SHP77 treated with DMSO at 0.1 percent for 48 hours (cell line): ENCODE results near the gene NEUROD2.
A peak's percentile ranks its signal among the peaks of the same experiment; 100 is the strongest.

Experiments
- DNase-seq: peaks from one replicate; lab custom pipeline; 2025; lab: John Stamatoyannopoulos, UW

The NEUROD2 gene

DNA sequence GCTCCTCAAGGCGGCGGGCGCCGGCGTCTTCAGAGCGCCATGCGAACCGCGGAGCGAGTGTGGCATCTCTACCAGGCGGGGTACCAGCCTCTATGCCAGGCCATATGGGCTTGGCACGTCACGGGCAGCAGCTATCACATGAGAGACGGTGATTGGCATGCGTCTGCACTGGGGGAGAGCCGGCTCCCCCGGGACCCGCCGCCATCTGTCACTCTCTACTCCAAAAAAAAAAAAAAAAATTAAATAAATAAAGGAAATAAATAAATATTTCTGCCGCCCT lies at the start of gene NEUROD2:
Gene NEUROD2 (minus strand): TSS at position 70 of the 280 bp plus-strand sequence. CDS start 1,321 bp downstream, outside the sequence.
- DNase-seq = no peak

DNA sequence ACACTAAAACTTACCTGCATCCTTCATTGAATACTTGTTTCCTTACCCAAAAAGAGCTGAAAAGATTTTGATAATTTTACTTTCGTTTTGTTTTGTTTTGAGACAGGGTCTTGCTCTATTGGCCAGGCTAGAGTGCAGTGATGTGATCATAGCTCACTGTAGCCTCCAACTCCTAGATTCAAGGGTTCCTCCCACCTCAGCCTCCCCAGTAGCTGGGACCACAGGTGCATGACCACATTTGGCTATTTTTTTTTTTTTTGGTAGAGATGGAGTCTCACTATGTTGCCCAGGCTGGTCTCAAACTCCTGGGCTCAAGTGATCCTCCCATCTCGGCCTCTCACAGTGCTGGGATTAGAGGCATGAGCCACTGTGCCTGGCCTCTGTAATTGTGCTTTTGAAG lies 47.4 kb upstream of the NEUROD2 start:
- no peak for DNase-seq

DNA sequence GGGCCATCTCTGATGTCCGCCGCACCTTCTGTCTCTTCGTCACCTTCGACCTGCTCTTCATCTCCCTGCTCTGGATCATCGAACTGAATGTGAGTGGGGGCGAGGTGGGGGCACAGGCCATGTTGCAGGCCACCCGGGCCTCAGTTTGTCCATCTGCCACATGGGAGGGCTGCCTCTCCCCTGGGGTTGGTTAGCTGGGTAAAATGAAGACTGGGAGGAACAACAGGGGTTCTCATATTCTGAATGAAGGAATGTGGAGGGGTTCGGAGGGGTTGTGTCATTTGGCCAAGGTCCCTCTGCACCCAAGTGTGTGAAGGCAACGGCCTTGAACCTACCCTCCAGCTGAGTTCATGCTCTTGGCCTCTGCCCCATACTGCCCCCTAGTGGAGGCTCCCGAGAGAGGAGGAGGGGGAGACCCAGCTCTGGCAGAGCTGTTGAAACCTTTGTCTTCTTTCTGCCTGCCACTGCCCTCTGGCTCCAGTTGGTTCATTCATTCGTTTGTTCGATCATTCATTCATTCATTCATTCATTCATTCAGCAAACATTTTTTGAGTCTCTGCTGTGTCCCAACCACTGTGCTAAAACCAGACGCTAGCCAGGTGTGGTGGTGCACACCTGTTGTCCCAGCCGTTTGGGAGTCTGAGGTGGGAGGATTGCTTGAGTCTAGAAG lies 46.1 kb upstream of the NEUROD2 start:
- DNase-seq = no peak

DNA sequence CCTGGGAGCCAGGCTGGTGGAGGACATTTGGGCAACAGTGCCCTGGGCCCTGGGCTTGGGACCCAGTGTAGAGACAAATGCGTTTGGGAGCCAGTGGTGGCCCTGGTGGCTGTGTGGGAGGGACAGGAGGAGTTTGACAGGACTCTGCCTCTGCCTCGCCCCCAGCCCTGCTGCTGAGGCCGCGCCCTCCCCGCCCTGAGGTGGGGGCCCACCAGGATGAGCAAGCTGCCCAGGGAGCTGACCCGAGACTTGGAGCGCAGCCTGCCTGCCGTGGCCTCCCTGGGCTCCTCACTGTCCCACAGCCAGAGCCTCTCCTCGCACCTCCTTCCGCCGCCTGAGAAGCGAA lies 45.6 kb upstream of the NEUROD2 start:
- no peak for DNase-seq

DNA sequence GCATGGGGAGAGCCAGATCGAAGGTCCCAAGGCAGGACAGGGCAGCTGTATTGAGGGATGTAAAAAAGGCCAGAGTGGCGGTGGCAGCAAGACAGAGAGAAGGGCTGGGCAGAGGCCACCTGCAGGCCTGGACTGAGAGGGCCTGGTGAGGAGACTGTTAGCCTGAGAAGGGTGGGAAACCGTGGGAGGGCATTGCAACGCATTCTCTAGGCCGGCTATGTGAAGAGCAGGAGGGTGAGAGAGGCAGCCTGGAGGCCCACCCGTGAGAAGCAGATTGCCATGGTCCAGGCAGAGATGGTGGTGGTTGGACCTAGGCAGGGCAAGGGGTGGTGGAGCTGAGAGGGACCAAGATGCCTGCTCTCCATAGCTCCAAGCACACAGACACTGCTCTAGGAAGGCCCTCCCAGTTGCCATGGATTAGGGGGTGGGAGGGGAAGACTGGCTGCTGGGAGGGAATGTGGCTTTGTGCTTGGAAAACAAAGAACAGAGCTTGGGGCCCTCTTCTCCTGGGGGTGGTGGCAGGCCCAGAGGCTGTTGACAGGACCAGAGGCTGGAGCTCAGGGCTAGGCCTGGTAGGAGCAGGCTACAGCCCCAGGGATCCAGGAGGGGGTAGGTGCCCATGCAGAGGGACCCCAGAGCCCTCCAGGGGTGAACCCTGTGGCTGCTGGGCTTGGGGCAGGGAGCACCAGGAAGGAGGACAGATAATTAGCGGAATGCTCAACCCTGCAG lies 45.0 kb upstream of the NEUROD2 start:
- no peak for DNase-seq

DNA sequence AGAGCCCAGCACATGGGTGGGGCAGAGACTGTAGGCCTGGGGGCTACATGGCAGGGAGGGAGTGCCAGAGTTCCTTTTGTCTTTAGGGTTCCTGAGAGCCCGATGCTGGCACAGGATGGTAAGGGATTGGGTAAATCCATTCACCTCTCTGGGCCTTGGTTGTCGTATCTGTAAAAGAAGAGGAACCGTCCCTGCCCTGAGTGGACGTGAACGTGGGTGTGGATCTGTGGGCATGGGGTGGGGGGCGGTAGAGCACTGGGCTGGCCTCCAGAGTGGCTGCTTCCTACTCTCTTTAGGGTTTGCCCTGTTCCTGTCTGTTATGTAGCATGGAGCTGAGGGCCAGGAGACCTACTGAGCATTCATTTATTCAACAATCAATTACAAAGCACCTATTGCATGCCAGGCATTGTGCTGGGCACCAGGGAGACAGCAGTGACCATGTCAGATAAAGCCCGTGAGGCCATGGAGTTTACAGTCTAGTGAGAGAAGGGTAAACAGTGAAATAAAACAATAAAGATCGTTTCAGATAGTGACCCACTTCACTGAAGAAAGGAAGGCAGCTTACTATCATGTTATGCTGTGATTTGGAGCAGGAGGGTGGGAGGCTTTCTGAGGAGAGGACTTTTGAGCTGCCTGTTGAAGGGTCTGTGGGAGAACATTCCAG lies 44.3 kb upstream of the NEUROD2 start:
- DNase-seq = no peak

DNA sequence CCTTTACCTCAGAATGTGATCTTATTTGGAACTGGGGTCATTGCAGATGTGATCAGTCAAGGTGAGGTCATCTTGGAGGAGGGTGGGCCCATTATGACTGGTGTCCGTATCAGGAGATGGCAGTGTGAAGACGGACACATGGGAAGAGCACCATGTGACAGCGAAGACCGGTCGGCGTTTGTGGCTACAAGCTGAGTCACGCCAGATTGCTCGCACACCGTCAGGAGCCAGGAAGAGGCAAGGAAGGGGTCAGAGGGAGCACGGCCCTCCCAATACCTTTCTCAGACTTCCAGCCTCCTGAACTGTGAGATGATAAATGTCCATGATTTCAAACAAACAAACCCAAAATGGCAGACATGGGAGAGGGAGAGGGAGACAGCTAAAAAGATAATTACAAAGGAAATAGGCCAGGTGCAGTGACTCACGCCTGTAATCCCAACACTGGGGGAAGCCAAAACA lies 42.4 kb upstream of the NEUROD2 start:
- peak; percentile 23 for DNase-seq

DNA sequence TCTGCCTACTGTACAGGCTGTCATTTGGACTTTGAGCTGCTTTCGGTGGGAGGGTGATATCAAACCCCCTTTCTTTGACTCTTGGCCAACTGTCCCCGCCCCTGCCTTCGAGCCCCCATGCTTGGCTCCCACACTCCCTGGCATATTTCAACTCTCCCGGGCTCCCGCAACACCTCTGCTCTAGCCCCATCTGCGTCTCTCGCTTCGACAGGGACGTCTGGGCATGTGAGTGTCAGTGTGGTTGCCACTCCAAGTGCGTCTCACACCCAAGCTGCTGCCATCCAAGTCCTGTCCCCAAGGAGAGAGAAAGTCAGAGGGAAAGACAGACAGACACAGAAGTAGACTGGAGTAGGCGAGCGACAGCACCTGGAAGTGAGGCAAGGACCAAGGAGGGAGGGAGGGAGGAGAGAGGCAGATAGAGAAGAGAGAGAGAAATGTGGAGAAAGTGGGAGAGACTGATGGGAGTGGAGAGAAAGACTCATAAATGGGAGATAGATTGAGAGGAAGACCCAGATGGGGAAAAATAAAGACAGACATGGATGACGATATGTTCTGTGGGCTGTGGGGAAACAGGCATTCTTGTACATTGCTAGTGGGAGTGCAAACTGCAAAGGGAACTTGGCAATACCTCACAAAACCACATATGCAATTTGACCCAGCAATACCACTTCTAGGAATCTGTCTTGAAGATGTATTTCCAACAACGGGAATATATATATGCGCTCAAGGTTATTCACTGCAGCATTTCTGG lies 41.1 kb upstream of the NEUROD2 start:
- DNase-seq = no peak

DNA sequence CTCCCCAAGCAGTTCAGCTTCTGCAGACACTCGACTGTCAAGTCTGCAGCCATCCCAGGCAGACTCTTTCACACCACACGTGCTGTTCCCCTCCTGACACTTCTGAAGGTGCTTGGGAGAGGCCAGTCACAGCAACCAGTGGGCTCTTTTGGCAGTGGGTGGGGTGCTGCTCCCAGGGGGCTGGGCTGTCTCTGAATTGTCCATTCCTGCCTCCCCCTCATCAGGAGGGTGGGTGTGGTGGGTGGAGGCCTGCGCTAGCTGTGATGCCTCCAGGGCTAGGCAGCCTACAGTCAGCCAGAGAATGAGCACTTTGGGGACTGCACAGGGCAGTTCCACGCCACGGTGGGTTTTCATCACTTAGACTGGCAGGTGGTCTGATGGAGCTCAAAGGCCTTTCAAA lies 39.5 kb upstream of the NEUROD2 start:
- DNase-seq = no peak

DNA sequence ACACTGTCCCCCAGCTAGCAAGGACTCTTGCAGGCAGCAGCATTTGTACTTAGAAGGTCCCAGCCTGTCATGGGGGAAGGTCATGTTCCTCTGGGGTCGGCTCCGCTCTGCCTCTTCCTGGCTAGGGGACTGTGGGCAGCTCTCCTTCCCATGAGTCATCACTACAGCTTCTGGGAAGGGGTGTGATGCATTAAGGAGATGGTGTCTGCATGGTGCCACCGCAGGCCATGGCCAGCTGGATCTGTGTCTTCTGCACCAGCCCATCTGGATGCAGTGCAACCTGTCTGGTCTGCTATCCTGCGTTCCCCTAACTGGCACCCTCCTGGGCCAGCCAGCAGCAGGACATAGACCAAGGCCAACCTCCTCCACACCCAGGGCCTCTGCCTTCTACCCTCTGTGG lies 35.6 kb upstream of the NEUROD2 start:
- no peak for DNase-seq

DNA sequence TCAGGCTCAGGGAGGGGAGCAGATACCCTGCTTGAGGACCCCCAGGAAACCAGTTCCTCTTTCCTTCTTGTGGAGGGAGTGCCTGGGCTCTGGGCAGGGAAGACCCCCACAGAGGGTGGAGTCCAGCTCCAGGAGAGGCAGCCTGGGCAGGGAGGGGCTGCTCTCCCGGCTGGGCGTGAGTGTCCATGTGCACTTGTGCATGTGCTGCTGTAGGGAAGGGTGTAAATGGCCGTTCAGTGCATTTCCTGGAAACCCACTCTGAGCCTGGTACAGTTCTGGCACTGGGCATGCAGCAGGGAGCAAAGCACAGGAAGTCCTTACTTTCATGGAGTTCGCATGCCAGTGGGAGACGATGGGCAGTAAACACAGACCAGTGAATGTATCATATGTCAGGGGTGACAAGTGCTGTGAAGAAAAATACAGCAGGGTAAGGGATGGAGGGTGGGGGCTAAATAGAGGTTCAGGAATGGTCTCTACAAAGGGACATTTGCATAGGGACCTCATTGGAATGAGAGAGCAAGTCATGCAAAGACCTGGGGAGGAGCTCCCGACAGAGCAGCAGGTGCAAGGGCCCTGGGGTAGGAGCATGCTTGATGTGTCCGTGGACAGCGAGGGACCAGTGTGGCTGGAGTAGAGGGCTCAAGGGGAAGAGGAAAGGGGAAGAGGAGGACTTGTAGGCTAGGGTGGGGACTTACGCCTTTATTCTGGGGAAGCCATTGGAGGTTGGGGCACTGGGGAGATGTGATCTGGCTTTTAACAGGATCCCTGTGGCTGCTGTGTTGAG lies 34.8 kb upstream of the NEUROD2 start:
- DNase-seq = no peak

DNA sequence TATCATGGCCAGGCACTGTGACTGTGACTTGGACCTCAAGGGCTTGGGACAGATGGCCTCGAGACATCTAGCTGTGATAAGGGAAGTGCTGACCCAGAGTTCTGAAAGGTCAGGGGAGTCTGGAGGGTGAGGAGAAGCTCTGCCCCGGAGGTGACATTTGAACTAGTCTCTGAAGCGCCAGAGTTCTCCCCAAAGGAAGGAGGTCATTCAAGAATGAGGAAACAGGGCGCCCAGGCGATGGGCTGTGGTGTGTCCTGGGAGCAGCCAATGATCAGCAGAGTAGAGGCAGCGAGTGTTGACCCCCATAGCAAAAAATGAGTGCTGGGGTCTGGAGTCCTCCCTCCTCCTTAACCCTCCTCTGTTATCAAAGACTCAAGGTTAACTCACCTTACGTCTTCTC lies 34.2 kb upstream of the NEUROD2 start:
- DNase-seq = no peak

DNA sequence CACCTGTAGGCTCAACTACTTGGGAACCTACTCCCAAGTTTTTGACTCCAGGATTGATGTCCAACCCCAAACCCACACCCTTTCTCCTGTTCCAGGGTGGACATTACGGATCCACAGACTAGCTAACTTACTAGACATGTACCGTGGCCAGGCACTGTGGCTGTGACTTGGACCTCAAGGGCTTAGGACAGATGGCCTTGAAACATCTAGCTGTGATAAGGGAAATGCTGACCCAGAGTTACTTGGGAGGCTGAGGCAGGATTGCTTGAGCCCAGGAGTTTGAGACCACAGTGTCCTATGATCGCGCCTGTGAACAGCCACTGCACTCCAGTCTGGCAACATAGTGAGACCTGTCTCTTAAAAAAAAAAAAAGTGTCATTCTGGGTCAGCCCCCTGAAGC lies 33.4 kb upstream of the NEUROD2 start:
- no peak for DNase-seq

DNA sequence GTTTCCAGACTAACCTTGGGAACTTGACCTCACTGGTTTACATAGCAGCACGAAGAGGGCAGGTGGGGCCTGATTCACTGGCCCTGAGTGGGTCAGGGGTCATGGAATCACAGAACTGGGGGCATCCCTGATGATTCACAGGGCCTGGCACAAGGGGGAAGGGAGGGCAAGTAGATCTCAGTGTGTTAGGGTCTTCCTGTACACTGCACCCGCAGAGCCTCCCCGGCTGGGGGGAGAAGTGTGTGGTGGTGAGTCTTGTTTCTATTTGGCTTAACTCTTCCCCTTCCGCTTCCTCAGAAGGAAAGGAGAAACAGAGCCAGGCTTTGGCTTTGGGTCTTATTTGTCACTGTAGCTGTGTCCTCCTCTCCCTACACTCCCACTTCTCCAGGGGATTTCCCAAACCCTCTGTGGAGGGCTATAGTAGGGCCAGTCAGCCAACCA lies 32.9 kb upstream of the NEUROD2 start:
- no peak for DNase-seq

DNA sequence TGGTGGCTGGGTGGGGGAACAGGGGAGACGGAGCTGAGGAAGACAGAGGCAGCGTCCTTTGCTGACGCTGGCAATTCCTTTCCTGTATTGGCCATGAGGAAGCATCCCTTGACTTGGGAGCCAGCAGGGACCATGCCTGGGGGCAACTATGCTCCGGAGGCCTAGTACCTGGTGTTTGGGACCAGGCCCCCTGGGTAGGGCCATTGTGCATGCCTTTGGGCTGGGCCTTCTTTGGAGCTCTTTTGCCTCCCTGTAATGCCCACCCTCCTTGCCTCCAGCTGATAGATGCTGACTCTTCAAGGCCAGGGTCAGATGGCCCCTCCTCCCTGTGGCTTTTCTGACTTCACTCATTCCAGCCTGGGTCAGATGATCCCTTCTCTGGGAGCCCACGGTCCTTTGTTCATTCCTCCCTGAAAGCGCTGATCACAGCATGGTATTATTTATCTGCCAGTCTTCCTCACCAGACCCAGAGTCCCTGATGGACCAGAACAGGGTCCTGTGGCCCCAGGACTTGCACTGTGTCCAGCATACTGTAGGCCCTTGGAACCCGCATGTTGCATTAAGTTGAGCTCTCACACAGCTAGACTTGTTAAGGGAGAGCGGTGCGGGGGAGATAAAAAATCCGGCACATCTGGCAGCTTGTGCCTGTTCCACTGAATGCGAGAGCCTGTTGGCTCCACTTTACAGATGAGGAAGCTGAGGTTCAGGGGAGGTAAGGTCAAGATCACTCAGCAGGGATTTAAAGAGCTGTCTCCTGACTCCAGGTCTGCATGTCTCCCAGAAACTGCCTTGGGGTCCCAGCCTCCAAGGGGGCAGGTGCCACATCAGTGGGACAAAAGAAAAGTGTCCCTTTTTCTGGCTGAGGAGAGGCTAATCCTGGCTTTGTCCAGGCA lies 32.1 kb upstream of the NEUROD2 start:
- DNase-seq = no peak

DNA sequence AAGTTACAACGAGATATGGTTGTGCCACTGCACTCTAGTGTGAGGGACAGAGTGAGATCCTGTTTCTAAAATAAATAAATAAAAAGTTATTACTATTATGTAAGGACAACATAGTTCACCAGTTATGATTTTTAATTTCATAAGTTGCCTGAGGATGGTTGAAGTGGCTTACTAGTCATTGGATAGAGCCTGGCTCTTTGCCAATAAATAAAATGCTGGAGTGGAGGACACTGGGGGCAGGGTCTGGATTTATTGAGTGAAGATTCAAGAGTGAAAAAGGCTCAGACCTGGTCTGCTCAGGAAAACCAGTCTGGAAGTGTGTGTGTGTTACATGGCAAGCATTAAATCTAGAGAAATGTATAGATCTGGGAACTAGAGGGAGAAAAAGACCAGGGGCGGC lies 31.3 kb upstream of the NEUROD2 start:
- no peak for DNase-seq

DNA sequence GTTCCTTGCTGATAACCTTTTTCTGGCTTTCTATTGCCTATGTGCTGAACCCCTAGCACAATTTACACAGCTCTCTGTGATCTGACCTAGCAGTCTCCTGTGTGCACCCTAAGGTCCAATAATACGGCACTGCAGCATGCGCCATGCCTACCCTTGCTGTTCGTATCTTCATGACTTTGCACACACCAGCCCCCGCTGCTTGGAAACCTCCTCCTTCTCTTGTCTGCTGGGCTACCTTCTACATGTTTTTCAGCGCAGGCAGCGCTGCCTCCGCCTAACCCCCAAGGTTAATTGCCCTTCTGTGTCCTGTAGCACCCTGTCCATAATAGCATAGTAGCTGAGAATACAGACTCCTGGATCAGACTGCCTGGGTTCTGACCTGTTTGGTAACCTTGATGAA lies 30.6 kb upstream of the NEUROD2 start:
- no peak for DNase-seq

DNA sequence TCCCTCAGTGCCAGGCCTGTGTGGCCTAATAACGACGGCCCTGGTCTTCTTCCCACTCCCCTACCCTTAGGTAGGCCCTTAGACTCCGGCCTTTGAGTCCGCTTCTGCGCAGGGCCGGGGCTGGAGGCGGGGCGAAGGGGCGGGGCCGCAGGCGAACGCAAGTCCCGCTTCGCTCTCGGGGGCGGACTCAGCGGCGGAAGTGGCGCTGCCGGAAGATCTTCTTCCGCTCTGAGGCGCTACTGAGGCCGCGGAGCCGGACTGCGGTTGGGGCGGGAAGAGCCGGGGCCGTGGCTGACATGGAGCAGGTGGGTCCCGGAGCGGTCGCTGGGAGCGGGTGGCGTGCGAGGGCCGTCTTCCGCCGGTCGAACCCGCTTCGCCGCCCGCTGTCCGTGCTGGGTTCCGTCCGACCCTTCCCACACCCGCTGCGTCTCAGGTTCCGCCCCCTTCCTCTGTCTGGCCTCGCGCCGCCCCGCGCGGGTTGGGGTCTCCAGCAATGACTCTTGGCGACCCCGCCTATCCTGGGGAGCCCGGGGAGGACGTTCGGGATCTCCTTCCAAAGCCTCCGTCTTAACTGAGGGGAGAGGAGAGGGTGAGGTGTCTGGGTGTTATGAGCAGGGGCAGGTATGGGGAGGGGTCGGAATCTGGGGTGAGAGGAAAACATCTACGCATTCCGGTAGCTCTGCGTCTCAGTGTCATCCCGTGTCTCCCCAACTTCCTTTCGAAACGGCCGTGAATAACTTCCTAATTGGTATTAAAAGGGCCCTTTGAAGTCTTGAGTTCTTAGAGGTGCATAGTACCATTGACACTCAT lies 29.4 kb upstream of the NEUROD2 start, which contains the start of gene STARD3:
Gene STARD3 (plus strand): TSS at position 218 of the 810 bp plus-strand sequence. CDS start 16,388 bp downstream, outside the sequence.
- DNase-seq = peak; percentile 27

DNA sequence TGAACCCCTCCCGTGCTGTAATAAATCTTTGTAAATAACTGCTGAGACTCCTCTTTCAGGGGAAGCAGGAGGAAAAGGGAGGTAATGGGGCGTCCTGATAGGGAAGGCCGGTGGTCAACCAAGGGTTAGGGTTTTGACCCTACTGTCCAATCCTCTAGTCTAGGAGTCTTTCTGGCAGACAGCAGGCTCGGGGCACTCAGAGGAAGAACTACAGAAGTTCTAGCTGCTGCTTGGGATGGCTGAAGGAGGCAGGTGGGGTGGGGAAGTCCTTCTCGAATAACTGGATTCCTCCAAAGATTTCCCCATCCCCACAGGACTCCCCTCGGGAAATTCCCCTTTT lies 28.8 kb upstream of the NEUROD2 start:
- no peak for DNase-seq

DNA sequence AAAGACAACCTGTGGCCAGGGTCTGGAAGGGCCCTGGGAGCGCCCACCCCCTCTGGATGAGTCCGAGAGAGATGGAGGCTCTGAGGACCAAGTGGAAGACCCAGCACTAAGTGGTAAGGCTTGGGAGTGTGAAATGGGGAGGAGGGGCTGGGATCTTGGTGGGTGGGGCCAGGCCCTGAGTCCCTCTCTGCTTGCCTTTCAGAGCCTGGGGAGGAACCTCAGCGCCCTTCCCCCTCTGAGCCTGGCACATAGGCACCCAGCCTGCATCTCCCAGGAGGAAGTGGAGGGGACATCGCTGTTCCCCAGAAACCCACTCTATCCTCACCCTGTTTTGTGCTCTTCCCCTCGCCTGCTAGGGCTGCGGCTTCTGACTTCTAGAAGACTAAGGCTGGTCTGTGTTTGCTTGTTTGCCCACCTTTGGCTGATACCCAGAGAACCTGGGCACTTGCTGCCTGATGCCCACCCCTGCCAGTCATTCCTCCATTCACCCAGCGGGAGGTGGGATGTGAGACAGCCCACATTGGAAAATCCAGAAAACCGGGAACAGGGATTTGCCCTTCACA lies 28.0 kb upstream of the NEUROD2 start:
- no peak for DNase-seq
